G401 (cell line): Measurements from ENCODE around the gene SIRT7. TPM values are rescaled to one million over a fixed set of nuclear protein-coding genes. Genes with fewer than 3 reads are reported as not detected.
A peak's percentile ranks its signal among the peaks of the same experiment; 100 is the strongest.

Source experiments
- DNase-seq: peaks from one replicate; pipeline ENCODE4 v3.0.0-alpha.2; 2015; ENCODE audit warnings: low spot score
- in situ Hi-C: cut with HindIII; loops from 2 replicates; pipeline ENCODE4 v1.10.0; 2016; ENCODE audit warnings: low sequenced_read_pairs, mixed read lengths
- total RNA-seq: library from RNA; depleted of rRNA; stranded (reverse); fragments of >200 nt; shearing (Covaris generic); gene quantifications from 2 replicates; pipeline ENCODE4 v1.2.3, GENCODE V29; 2014

Gene SIRT7
- total RNA-seq, 1 experiment from 2014 or later: 15.4 TPM

GRCh38 chr17:81900181-81900820 is 17.7 kb downstream of the SIRT7 start:
- no peak for DNase-seq
- in situ Hi-C loops: no loop called here

GRCh38 chr17:81899514-81900166 is 18.3 kb downstream of the SIRT7 start:
- DNase-seq: no peak
- in situ Hi-C loops: no loop called here

- no peak for DNase-seq
- in situ Hi-C loops: no loop called here
Observed at GRCh38 chr17:81898885-81899284, 19.1 kb downstream of the SIRT7 start.

- peak; percentile 18 for DNase-seq
- in situ Hi-C loops: no loop called here
Observed at GRCh38 chr17:81898029-81898866, 19.7 kb downstream of the SIRT7 start.

- no peak for DNase-seq
- in situ Hi-C loops: no loop called here
Observed at GRCh38 chr17:81895400-81895799, 22.6 kb downstream of the SIRT7 start.

- DNase-seq: no peak
- in situ Hi-C loops: no loop called here
Observed at GRCh38 chr17:81891303-81891552, 26.7 kb downstream of the SIRT7 start.

- in situ Hi-C loops: no loop called here
- DNase-seq: no peak
Observed at GRCh38 chr17:81890447-81891302, 27.3 kb downstream of the SIRT7 start.

- DNase-seq: no peak
- in situ Hi-C loops: no loop called here
Observed at GRCh38 chr17:81889602-81890001, 28.4 kb downstream of the SIRT7 start.

GRCh38 chr17:81888988-81889595 is 28.9 kb downstream of the SIRT7 start:
- DNase-seq: no peak
- in situ Hi-C loops: no loop called here

GRCh38 chr17:81888105-81888987 is 29.6 kb downstream of the SIRT7 start:
- no peak for DNase-seq
- in situ Hi-C loops: no loop called here

- in situ Hi-C loops: no loop called here
- no peak for DNase-seq
Observed at GRCh38 chr17:81885869-81886548, 32.0 kb downstream of the SIRT7 start.

- DNase-seq: no peak
- in situ Hi-C loops: no loop called here
Observed at GRCh38 chr17:81885454-81885853, 32.5 kb downstream of the SIRT7 start.

GRCh38 chr17:81884968-81885367 is 33.0 kb downstream of the SIRT7 start:
- in situ Hi-C loops: no loop called here
- DNase-seq: no peak

- no peak for DNase-seq
- in situ Hi-C loops: no loop called here
Observed at GRCh38 chr17:81884520-81884919, 33.5 kb downstream of the SIRT7 start.

GRCh38 chr17:81879121-81879520 is 38.9 kb downstream of the SIRT7 start:
- in situ Hi-C loops: no loop called here
- no peak for DNase-seq

GRCh38 chr17:81878294-81878693 is 39.7 kb downstream of the SIRT7 start:
- no peak for DNase-seq
- in situ Hi-C loops: no loop called here

GRCh38 chr17:81877569-81877968 is 40.4 kb downstream of the SIRT7 start:
- no peak for DNase-seq
- in situ Hi-C loops: no loop called here
